Islet precursor cell (in vitro differentiated cells): ENCODE measurements around the gene INPP4B.

ENCODE experiments used
- DNase-seq: peaks from one replicate; pipeline ENCODE4 v3.0.0-alpha.2; 2018

INPP4B gene

DNA sequence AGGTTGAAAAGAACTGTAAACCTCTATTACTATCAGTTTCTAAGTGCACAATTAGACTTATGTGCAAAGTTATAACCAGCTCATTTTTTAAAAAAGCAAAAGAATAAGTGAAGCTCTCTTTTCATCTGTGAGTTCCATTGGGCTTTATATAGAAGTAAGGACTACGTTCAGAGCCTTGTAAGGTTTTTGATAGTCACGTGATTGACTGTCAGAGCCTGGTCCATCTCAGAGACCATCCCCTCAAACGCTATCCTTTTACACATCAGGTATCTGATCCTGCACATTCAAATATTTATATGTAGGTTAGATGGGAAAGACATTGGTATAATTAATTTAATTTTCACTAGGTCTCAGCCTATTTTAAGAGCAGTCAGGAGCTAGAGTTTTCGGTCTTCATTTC is 279.3 kb downstream of the INPP4B start:
- no peak for DNase-seq

DNA sequence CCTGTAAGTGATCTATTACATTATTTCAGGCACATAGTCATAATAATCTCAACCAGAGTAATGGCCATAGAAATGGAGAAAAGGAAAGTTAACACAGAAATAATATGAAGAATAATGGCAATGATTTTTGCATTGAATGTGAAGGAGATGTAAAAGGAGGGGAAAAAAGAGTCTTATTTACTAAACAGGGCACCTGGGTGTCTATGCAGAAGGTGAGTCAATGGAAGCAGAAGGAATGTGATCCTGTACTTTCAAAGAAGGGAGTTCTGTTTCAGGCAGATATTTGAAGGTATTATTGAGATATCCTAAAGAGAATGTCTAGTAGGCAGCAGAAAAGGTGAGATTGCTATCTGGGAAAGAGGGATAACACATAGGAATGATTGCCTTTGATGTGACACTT is 279.9 kb downstream of the INPP4B start:
- DNase-seq, result no peak

DNA sequence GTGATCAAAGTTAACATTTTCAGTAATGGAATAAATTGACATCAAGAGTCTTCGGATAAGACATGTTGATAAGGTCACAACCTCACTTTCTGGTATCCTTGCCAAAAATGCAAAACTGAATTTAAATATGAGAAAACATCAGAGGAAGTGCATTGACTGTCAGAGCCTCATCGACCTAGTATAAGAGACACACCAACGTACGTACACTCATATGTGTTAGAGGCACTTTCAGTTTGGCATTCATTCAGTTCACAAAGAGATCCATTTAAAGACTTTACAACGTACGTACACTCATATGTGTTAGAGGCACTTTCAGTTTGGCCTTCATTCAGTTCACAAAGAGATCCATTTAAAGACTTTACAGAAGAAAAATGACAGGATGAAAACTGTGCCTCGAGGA is 280.3 kb downstream of the INPP4B start:
- DNase-seq, result no peak

DNA sequence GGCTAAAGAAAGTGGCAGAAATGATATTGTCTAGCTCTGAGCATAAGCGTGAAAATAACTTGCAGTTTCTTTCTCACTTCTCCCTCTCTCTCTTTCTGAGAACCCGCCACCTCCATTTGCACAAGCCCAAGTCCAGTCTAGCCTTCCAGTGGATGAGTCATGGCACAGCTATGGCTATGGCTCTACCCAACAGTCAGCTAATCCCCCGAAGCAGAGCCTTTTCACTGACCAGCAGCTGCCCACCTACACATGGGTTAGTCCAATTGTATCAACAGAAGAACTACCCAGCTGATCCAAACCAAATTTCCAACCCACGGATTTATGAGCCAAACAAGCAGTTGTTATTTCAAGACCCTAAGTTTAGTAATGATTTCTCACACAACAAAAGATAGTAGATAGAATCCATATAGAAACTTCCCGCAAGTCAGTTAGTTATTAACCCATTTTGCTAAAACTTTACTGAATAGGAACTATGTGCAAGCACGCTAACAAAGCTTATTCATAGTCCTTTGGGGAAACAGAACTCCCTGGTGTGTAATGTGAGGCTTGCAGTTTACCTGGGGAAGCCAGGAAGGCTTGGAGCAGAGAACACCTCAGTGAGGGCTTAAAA is 282.3 kb downstream of the INPP4B start:
- peak; percentile 85 for DNase-seq

DNA sequence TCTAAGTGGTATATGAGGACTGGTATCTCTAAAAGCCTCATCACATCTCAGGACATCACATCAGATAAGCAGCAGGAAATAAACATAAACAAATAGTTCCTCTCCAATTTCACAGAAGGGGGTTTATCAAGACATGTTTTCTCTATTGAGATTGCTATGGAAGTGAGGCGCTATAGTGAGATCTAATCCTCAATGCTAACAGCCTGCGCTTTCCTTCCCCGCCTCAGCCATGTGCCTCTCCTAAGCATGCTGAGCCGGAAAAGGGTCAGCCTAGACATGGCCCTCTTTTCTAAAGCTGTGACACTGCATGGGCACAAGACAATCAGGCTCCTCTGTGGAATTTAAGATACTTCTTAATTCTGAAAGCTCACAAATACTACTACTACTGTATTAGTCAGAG is 286.1 kb downstream of the INPP4B start:
- no peak for DNase-seq

DNA sequence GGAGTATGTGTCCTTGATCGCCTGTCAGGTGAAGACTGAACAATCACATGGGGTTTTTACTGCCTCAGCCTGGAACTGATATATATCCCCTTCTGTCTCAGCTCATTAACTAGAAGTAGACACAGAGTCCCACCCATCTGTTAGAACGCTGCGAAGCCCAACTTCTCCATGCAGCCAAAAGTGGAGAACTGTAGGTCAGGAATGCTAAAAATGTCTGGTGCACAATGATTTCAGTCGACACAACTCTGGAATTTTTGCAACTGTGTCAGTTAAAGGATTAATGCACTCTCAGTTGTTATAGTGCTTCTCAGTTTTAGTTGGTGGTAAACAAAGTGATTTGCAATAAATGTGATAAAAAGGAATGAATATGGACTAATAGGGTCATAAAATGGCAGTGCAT is 287.2 kb downstream of the INPP4B start:
- DNase-seq, result peak; percentile 82

DNA sequence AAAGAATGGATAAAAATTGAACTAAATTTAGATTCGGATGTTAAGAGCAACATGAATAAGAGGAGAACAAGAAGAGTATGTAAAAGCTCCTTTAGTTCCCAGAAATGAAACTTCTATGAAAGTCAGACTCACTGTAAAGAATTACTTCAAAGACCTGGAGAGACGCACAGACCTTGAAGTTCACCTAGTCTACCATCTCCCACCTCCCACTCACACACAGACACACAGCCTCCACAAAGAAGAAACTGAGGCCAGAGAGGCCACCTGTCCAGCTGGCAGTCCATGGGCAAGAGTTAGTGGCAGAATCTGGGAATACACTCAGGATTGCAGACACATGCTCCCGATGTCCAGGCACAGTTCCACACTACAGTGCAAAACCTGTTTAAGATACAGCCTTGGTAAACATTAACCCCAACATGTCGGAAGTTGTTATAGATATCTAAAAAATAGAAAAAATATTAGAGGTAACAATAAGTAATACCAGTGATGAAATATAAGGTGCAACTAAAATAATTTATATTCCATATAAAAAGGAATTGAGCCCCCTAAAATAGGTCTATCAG is 288.8 kb downstream of the INPP4B start:
- no peak for DNase-seq

DNA sequence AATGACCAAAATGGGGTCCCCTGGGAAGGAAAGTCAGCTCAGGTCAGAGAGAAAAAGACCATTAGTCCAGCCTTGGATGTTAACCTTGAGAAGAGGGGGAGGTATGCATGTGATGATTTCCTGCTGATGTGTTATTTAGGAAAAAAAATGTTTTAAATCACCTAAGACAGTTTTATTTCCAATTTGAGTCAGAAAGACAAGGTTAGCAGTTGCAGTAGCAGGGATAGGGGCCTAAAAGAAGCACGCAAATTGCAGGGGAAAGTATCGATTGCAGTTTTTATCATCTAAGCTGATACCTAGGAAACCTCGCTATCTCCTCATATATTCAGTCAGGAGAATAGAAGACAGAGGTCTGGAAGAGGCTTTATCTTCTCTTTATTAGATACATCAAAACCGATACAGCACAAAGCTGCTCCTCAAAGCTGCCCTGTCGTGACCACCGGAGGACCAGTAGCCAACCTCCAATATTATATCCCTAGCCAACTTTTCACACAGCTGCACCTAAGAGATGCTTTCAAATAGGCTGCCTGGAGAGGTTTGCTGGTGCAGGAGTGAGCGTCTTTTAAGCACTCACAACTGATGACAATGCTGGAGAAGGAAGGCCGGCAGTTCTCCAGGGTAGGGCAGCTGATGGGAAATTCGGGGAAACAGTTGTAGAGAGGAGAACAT is 289.4 kb downstream of the INPP4B start:
- DNase-seq, result no peak

DNA sequence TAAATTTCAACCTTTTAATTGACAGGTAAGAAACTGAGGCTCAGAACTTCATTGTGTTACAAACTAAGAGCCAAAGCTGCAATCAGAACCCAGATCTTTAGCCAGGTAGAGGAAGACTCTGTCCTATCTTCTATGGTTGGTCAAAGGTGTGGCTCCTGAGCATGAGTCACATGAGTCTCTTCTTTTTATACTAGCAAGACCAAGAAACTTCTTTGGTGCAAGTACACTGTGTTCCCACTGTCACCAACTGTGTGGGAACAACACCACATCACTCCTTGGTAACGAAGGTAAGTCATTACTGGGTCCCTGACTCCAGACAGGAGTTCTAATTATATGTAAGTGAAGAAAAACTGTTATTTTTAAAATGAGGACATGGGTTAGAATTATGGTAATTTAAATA is 290.1 kb downstream of the INPP4B start:
- DNase-seq, result no peak

DNA sequence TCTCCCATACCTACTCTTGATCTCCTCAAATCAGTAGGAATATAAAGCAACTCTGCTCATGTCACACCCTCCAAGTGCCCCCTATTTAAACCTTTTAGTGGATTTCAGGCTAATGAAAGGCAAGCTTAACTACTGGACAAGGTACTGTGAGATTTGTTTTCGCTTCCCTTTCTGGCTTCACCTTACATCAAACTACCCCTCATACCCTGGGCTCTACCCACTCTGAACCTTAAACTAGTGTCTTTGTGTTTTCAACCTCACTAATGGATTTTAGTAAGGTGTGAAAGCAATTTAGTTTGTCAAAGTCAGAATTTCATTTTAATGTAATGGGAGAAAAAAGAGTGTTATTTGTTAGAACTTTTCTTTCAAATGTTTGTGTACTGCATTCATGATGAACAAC is 291.7 kb downstream of the INPP4B start:
- no peak for DNase-seq

DNA sequence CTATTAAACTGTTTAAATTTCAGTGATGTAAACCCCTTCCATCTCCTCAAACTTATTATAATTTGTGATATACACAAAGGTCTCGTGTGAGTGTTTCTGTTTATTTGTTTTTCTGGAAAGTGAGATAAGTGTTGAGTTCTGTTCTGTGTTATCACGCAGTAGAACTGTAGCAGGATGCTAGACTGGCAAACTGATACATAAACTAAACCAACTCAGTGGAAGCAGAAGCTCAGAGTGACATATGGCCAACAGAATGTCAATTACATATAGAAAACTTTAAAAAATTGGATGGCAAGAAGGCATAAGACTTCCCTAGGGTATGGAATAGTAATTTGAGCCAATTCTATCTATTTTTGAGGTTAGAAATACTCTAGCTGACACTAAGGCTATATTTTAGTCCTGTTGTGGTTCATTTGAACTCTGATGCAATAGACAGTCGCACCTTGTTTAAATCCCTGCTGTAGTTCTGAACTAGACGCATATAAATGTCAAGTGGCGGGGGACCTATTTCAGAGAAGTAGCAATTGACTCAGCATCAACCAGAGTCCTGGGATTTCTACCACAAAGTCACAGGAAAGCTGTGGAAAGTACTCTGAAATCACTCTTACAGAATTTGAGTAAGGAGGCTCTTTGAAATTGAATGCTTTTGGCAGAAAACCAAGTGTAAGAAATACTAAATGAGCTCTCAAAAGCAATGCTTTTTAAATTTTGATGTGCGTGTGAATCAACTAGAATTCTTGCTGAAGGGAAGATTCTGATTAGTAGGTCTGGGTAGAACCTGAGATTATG is 294.4 kb downstream of the INPP4B start:
- no peak for DNase-seq

DNA sequence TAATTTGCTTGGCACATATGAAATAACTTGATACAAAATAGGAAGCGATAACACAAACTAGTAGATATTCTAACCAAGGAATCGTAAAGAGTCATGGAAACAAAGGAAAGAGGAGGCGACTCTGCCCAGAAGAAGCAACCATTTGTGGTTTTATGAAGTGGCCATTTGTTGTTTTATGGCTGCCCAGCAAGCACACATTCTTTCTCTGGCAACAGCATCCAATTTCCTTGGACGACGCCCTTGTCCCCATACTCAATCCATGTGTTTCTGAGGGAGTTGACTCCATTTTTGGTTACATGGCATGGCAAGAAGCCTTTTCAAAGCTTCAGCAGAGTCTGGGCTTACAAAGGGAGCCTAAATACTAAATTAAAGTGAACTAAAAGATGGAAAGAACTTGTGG is 295.1 kb downstream of the INPP4B start:
- peak; percentile 64 for DNase-seq

DNA sequence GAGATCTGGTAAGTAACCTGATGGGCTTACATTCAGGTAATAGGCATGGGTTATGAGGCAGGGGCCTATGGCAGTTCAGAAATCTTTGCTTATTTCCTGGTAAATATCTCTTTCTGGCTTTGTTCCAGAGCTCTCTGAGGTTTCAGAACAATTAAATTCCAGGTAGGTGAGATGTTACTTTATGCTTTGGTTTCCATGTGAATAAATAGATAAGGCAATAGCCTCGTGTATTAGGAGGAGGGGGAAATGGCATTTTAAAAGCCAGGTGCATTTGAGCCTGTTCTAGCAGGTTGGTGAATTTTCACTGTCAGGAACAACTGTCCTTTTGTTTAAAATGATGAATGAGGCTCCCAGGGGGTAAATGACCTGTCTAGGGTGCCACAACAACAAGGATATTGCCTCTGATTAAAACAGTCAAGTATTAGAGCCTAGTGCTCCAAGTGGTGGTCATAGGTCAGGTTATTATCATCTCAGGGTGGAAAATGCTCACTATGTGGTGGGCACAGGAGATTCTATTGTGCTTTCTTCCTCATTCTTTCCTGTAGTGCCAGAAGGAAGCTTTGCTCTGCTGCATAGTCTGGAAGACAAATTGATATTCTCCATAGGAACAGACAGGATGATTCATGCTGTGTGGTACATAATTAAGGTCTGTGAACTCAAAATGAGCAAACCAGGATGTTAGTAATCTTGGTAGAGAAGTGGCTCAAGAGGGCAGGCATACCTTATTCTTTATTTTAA is 296.2 kb downstream of the INPP4B start:
- peak; percentile 83 for DNase-seq

DNA sequence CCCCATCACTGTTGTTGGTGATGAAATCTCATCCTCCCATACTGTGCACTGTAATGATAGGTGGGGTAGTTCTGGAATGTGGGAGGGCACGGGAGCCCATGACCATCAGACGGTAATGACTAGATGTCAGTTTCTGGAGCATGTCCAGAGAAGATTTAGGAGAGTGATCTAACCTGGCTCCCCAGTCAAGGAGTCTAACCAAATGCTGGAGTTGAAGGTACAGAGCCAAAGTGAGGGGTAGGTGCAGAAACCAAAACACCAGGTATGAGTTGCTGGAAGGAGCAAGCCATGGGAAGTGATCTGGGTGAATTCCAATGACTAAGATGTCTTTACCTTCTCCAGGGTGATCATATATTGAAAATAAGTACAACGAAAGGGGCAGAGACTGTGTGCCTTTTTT is 296.9 kb downstream of the INPP4B start:
- peak; percentile 73 for DNase-seq

DNA sequence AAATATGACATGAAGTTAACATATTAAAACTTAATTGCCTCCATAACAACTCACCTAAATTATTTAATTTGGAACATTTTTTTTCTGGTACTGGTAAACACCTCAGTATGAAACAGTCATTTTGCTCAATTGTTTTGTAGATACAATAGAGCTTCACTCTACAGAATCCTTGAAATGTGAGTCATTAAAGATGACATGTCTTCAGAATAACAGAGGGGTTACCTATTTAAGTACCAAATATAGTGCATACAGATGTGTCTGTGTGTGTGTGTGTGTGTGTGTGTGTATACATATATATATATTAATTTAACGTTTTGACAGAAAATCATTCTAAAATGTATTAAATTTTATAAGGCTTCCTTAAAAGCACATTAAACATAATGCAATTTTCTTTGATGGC is 297.6 kb downstream of the INPP4B start:
- no peak for DNase-seq

DNA sequence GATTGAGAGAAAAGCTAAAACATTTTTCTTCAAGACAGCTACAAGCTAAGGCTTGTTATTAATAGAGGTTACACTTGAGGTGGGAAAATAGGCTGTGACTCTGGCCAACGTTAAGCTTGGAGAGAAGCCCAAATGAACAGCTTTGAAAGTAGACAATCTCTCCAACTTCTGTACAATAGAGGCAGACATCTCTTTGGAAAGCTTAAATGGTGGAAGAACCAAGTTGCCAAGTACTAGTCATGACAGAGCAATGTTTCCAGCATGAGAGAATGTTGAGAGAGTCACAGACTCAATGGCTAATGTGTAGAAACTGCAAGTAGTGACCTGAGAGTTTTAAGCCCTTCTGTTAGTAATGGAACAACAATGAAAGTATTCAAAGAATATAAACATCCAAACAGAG is 298.1 kb downstream of the INPP4B start:
- DNase-seq, result no peak

DNA sequence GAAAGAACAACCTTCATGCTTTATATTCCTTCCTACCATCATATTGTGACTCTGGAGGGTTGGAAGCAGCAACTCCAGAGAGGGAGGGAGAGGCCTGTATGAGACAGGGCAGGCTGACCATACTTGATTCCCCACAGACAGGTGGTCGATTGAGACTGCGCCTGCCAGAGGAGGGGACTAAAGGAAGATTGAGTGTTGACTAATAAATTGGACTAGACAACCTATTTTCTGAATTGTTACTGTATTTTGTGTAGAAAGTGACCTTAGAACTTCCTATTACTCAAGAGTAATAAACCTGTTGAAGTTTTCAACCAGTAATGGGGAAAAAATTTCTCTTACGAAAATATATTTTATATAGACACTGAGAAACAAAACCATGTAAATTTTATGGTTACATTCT is 301.5 kb downstream of the INPP4B start:
- DNase-seq, result no peak

DNA sequence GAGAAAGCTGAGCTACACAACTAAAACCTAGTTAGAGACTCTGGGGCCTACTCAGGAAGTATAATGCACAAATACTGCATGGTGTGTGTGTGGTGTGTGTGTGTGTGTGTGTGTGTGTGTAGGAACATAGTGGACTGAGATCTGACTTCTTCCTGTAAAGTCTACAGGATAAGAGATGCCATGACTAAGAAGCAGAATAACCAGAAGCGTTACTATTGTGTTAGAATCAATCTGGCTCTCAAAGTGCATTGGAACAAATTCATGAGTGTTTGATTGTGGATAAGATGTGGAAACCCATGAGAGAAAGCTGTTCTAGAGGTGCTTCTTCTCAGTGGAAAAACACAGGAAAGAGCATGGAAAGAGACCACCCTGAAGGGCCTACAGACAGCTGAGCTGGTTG is 302.1 kb downstream of the INPP4B start:
- no peak for DNase-seq

DNA sequence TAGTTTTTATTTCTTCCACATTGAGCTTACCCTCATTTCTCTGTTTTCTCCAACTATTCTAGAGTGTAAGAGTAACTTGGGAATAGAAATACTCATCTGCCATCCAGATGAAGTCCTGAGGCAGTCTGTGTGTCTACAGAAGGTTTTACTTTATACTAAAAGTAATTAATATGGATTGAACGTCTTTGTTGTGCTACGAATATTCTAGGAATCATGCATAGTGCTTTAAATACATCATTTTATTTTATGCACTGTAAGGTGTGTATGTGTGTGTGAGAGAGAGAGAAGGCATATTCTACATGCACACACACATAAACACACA is 305.7 kb downstream of the INPP4B start:
- DNase-seq, result no peak

DNA sequence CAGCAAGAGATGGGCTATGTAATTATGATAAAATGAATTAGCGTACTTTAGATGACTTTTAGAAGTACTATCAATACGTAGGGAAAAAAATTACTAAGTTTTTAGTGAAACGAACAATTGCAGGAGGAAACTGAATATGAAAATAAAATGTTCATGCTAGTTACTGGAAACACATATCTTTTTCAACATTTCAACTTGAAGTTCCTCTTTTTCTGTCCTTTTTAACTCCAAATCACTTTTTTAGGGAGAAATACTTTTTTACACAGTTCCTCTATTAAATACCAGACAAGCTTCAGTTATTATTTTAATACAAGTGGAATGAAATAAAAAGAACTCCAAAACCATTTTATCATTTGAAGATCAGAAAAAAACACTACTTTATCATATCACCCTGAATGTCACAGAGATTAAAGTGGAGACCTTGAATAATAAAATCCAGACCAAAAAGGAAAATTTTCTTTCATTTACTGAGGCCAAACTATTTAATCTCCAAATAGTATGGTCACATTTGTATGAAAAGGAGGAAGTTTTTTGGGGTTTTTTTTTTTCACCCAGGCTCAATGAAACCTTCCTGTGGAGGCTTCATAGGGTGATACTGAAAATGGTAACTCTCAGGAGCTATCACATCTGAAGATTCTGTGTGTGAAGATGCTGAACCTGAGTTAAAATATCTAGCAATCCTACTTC is 306.2 kb downstream of the INPP4B start:
- DNase-seq, result no peak

DNA sequence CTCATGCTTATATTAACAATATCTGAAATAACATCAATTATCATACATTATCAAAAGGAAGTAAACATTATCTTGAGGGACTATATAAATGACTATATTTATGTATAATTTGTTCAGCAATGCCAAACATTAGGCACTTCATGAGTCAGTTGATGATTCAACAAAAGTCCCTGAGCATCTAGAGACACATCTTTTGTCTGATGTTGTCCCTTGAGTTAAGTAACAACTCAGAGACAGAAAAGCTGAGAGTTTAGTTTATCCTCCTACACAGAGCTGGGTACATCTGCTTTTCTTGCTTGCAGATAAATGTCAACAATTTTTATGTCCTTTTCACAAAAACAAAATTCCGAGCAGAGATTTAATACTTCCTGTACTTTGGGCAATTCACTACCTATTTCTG is 311.1 kb downstream of the INPP4B start:
- DNase-seq, result no peak

DNA sequence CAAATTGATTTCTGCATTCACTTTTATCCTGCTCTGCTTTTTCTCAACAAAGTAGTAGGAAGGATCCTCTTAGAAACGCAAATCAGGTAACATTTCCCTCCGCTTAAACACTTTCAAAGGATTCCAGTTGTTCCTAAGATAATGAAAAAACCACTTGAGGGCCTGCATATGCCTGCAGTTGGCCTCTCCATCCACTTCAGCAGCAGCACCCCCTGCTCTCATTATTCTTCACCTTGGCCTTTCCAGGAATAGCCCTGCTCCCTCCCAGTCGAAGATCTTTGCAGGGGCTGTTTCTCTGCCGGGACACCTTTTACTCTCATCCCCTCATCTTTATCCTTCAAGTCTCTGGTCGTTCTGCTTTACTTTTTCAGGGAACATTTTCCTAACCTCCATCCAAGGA is 314.0 kb downstream of the INPP4B start:
- DNase-seq, result no peak

DNA sequence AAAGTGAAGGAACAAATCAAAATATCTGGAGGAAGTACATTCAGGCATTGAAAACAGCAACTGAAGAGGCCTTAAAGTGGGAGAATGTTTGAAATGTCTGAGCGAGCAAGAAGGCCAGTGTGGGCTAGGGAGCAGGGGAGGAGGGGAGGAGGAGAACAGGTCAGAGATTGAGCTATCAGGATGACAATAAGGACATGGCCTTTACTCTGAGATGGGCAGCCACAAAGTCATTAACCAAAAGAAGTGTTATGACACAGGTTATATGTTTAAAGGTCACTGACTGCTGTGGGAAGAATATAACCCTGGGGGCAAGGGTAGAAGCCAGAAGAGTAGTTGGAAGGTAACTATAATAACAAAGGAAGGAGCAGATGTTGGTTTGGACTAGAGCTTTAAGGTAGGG is 315.4 kb downstream of the INPP4B start:
- DNase-seq, result no peak
